Endothelial cell (in vitro differentiated cells): ENCODE results near the gene F13A1. TPM values are rescaled to one million over a fixed set of nuclear protein-coding genes. Genes with fewer than 3 reads are reported as not detected.

Experiments used
- DNase-seq: peaks from one replicate; pipeline ENCODE4 v3.0.0; 2021; ENCODE audit warnings: low spot score
- H3K27ac Mint-ChIP-seq: one replicate; pipeline ENCODE4 v1.8.0; 2021; ENCODE audit warnings: mixed read lengths, inconsistent platforms; ENCODE audit not compliant: unreplicated experiment
- H3K27me3 Mint-ChIP-seq: one replicate; pipeline ENCODE4 v1.8.0; 2021; ENCODE audit warnings: mild to moderate bottlenecking, moderate library complexity, mixed read lengths, inconsistent platforms; ENCODE audit not compliant: unreplicated experiment
- H3K36me3 Mint-ChIP-seq: one replicate; pipeline ENCODE4 v1.8.0; 2021; ENCODE audit warnings: mild to moderate bottlenecking, low read depth, mixed read lengths, inconsistent platforms; ENCODE audit not compliant: unreplicated experiment
- H3K4me1 Mint-ChIP-seq: one replicate; pipeline ENCODE4 v1.8.0; 2021; ENCODE audit warnings: mild to moderate bottlenecking, mixed read lengths, inconsistent platforms; ENCODE audit not compliant: unreplicated experiment
- H3K4me3 Mint-ChIP-seq: one replicate; pipeline ENCODE4 v1.8.0; 2021; ENCODE audit warnings: mild to moderate bottlenecking, mixed read lengths, inconsistent platforms; ENCODE audit not compliant: unreplicated experiment
- H3K9me3 Mint-ChIP-seq: one replicate; pipeline ENCODE4 v1.8.0; 2021; ENCODE audit warnings: mixed read lengths, inconsistent platforms; ENCODE audit not compliant: unreplicated experiment
- total RNA-seq: library from RNA; stranded (reverse); fragmentation: NEBNext Ultra II Directional; extraction: Animal tissue kit (Norgen Biotek cat#: 25700); gene quantifications from one replicate; pipeline ENCODE4 v1.2.1, GENCODE V29; 2021; ENCODE audit not compliant: unreplicated experiment
- TF ChIP-seq, protein P1 (sequence below): fragments of 200-600 bp; sonication (generic); IDR thresholded peaks from one replicate; pipeline ENCODE4 v1.5.0; 2021; ENCODE audit warnings: antibody characterized with exemption; ENCODE audit not compliant: unreplicated experiment

Gene F13A1
- total RNA-seq, 1 donor from 2014 or later: not detected

DNA sequence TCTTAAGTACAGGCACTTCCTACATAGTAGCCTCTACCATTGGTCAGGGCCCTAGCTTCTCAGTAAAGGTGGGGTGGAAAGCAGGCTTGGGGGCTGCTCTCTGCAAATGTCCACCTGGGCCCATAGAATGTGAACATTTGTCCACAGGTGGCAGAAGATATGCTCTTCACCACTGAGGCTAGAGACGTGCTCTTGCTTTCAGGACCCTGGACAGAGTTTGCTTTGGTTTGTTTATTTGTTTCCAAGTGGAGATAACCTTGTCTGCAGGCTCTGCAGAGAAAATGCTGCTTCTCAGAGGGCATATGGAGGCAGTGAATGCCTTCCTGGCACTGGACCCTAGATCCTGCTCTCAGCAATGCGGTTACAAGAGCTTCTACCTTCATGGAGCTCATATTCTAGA, 129.0 kb downstream of the F13A1 start:
- H3K4me3 Mint-ChIP-seq: no peak overlapping the region
- TF ChIP-seq, protein P1, sequence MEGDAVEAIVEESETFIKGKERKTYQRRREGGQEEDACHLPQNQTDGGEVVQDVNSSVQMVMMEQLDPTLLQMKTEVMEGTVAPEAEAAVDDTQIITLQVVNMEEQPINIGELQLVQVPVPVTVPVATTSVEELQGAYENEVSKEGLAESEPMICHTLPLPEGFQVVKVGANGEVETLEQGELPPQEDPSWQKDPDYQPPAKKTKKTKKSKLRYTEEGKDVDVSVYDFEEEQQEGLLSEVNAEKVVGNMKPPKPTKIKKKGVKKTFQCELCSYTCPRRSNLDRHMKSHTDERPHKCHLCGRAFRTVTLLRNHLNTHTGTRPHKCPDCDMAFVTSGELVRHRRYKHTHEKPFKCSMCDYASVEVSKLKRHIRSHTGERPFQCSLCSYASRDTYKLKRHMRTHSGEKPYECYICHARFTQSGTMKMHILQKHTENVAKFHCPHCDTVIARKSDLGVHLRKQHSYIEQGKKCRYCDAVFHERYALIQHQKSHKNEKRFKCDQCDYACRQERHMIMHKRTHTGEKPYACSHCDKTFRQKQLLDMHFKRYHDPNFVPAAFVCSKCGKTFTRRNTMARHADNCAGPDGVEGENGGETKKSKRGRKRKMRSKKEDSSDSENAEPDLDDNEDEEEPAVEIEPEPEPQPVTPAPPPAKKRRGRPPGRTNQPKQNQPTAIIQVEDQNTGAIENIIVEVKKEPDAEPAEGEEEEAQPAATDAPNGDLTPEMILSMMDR: no peak
- no peaks in the 10 kb centered on the region for H3K36me3 Mint-ChIP-seq
- no peaks in the 10 kb centered on the region for H3K4me1 Mint-ChIP-seq
- no peak overlapping the region for H3K27ac Mint-ChIP-seq
- H3K9me3 Mint-ChIP-seq: no peaks in the 10 kb centered on the region
- DNase-seq: no peak
- peaks cover 5% of the 10 kb centered on the region for H3K27me3 Mint-ChIP-seq

DNA sequence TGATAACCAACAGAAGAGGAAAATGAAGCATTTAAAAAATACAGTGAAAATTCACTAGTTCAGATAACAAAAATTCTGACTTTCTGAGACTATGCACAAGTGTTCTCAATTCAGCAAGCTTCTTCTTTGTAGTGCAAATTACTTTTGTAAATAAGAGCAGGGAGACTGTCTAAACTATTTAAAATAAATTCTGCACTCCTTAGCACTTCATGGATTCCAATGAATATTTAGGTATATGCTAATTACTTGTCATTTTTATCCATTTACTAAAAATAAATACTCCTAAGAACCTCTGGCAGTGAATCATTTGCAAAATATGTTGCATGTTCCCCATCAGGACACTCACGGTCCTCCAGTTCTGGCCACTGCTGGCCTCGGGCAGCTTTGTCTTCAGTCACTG, 139.8 kb downstream of the F13A1 start:
- TF ChIP-seq, protein P1: no peak
- H3K27me3 Mint-ChIP-seq: no peaks in the 10 kb centered on the region
- H3K4me3 Mint-ChIP-seq: no peak overlapping the region
- DNase-seq: no peak
- H3K36me3 Mint-ChIP-seq: no peaks in the 10 kb centered on the region
- H3K27ac Mint-ChIP-seq: no peak overlapping the region
- H3K4me1 Mint-ChIP-seq: no peaks in the 10 kb centered on the region
- H3K9me3 Mint-ChIP-seq: no peaks in the 10 kb centered on the region

DNA sequence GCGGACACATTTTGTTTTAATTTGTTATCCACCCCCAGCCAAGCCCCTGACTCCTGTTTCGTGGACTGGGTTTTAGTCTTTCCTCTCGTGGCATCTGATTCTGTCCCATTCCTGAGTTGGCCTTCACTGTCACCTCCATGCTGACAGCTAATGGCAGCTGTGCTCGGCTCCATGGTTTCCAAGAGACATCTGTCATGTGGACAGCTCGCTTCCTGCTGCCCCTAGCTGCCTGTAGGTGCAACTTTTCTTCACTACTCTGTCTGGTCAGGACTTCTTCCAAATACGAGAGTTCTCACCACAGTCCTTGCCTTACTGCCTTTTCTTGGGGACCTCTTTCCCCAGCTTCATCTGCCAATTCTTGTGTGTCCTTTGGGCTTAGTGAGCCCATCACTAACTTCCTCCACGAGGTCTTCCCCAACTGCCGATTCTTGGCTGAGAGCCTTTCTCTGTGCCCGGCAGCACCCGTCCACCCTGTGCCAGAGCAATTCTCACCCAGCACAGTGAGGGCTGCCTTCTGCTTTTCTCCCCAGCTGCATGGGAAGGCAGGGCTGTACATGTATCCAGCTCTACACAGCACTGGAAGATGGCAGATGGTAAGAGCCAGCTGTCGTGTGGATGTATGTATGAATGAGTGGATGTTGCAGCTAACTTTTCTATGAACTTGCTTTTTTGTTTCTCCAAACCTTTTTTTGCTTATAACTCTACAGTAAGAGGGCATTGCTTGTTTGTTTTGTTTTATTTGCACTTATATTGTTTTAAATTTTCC, 140.4 kb downstream of the F13A1 start:
- TF ChIP-seq, protein P1: no peak
- Mint-ChIP-seq H3K4me3 (no peak overlapping the region), H3K4me1 (no peaks in the 10 kb centered on the region), H3K9me3 (no peaks in the 10 kb centered on the region), H3K27me3 (no peaks in the 10 kb centered on the region), H3K36me3 (no peaks in the 10 kb centered on the region), H3K27ac (no peak overlapping the region)
- DNase-seq: no peak

DNA sequence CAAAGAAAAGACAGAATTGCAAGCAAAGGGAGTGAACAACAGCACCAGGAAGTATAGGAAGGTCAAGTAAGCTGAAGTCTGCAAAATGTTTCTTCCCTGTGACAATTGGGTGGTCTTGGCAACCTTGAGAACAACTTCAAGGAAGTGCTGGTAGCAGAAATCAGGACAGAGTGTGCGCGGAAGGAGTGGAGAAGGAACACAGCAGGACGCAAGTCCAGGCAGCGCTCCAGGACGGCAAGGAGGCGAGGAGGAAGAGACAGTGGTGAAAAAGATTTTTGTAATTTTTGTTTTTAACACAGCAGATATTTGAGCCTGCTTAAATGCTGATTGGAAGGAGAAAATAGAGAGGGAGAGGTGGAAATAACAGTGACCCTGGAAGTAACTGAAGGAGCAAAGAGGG, 141.7 kb downstream of the F13A1 start:
- H3K9me3 Mint-ChIP-seq: no peaks in the 10 kb centered on the region
- no peaks in the 10 kb centered on the region for H3K4me1 Mint-ChIP-seq
- TF ChIP-seq, protein P1: no peak
- no peaks in the 10 kb centered on the region for H3K27me3 Mint-ChIP-seq
- DNase-seq: no peak
- no peaks in the 10 kb centered on the region for H3K36me3 Mint-ChIP-seq
- H3K27ac Mint-ChIP-seq: no peak overlapping the region
- no peak overlapping the region for H3K4me3 Mint-ChIP-seq

DNA sequence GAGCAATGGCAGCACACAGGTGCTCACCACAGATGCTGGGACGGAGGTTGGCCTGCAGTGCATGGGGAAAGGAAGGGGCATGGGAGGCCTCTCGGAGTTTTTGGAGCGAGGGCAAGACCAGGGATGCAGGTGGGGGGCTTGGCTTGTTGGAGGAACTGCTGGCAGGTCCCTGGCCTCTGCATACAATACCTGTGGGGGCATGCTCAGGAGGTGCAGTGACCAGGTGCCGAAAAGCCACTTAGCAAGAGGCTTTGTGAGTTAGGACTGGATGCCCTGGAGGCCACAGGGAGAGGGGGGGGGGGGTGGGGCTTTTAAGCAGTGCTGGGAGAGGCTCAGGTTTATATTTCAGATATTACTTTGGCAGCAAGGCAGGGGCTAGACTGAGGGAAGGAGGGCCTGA, 142.7 kb downstream of the F13A1 start:
- Mint-ChIP-seq H3K4me3 (no peak overlapping the region), H3K36me3 (no peaks in the 10 kb centered on the region), H3K4me1 (no peaks in the 10 kb centered on the region), H3K27me3 (no peaks in the 10 kb centered on the region), H3K9me3 (no peaks in the 10 kb centered on the region), H3K27ac (no peak overlapping the region)
- DNase-seq: no peak
- TF ChIP-seq, protein P1: no peak
